ENCODE measurements around the gene EMC7.
"Not testable (repeated sequence)": the region's sequence is repeated elsewhere in the genome, so short reads cannot be mapped to it uniquely, and the experiment has no call there.

Gene EMC7

GRCh38 chr15:34085746-34086145 lies 15.9 kb downstream of the EMC7 start:
- no peak for DNase-seq (ENCODE audit: low read depth in 3 of 3)

- DNase-seq (ENCODE audit: low read depth in 3 of 3), result no peak
Measured at GRCh38 chr15:34084086-34084485, 17.6 kb downstream of the EMC7 start.

- no peak for DNase-seq (ENCODE audit: low read depth in 3 of 3)
Measured at GRCh38 chr15:34079904-34080303, 21.8 kb downstream of the EMC7 start.

- DNase-seq (ENCODE audit: low read depth in 3 of 3), result no peak
Measured at GRCh38 chr15:34078900-34079299, 22.8 kb downstream of the EMC7 start.

- DNase-seq (ENCODE audit: low read depth in 3 of 3), result no peak
Measured at GRCh38 chr15:34076785-34077184, 24.9 kb downstream of the EMC7 start.

GRCh38 chr15:34070003-34070402 lies 31.7 kb downstream of the EMC7 start:
- DNase-seq (ENCODE audit: low read depth in 3 of 3), result no peak

- DNase-seq (ENCODE audit: low read depth in 3 of 3), result no peak
Measured at GRCh38 chr15:34065941-34066340, 35.7 kb downstream of the EMC7 start.

- no peak for DNase-seq (ENCODE audit: low read depth in 3 of 3)
Measured at GRCh38 chr15:34065261-34065660, 36.4 kb downstream of the EMC7 start.

GRCh38 chr15:34064438-34064837 lies 37.2 kb downstream of the EMC7 start:
- no peak for DNase-seq (ENCODE audit: low read depth in 3 of 3)

- no peak for DNase-seq (ENCODE audit: low read depth in 3 of 3)
Measured at GRCh38 chr15:34059946-34060345, 41.7 kb downstream of the EMC7 start.

GRCh38 chr15:34059476-34059875 lies 42.2 kb downstream of the EMC7 start:
- no peak for DNase-seq (ENCODE audit: low read depth in 3 of 3)

- no peak for DNase-seq (ENCODE audit: low read depth in 3 of 3)
Measured at GRCh38 chr15:34056911-34057310, 44.8 kb downstream of the EMC7 start.

- no peak for DNase-seq (ENCODE audit: low read depth in 3 of 3)
Measured at GRCh38 chr15:34055868-34056595, 45.6 kb downstream of the EMC7 start.

- DNase-seq (ENCODE audit: low read depth in 3 of 3), result no peak
Measured at GRCh38 chr15:34054081-34054707, 47.5 kb downstream of the EMC7 start.

GRCh38 chr15:34050385-34050784 lies 51.3 kb downstream of the EMC7 start:
- DNase-seq (ENCODE audit: low read depth in 3 of 3), result not testable (repeated sequence)

GRCh38 chr15:34049112-34049511 lies 52.5 kb downstream of the EMC7 start:
- no peak for DNase-seq (ENCODE audit: low read depth in 3 of 3)

- no peak for DNase-seq (ENCODE audit: low read depth in 3 of 3)
Measured at GRCh38 chr15:34047893-34048775, 53.5 kb downstream of the EMC7 start.

GRCh38 chr15:34046471-34047145 lies 55.1 kb downstream of the EMC7 start:
- DNase-seq (ENCODE audit: low read depth in 3 of 3), result no peak

GRCh38 chr15:34043813-34044212 lies 57.8 kb downstream of the EMC7 start:
- DNase-seq (ENCODE audit: low read depth in 3 of 3), result no peak

- DNase-seq (ENCODE audit: low read depth in 3 of 3), result no peak
Measured at GRCh38 chr15:34043391-34043790, 58.3 kb downstream of the EMC7 start.

- DNase-seq (ENCODE audit: low read depth in 3 of 3), result no peak
Measured at GRCh38 chr15:34039790-34040113, 61.9 kb downstream of the EMC7 start.
